Measurements from ENCODE around the gene DOCK9.
"Not testable (repeated sequence)": the region's sequence is repeated elsewhere in the genome, so short reads cannot be mapped to it uniquely, and the experiment has no call there.

DOCK9 gene

GRCh38 chr13:98816406-98816805 is 161.5 kb downstream of the DOCK9 start:
- no peak for DNase-seq

- DNase-seq, result no peak
These were observed 163.9 kb downstream of the DOCK9 start for GRCh38 chr13:98813993-98814392.

GRCh38 chr13:98812186-98812790 is 165.6 kb downstream of the DOCK9 start:
- DNase-seq, result not testable (repeated sequence)

- no peak for DNase-seq
These were observed 167.1 kb downstream of the DOCK9 start for GRCh38 chr13:98810746-98811145.

- no peak for DNase-seq
These were observed 168.5 kb downstream of the DOCK9 start for GRCh38 chr13:98809345-98809777.

- DNase-seq, result no peak
These were observed 170.1 kb downstream of the DOCK9 start for GRCh38 chr13:98807774-98808173.

- no peak for DNase-seq
These were observed 173.5 kb downstream of the DOCK9 start for GRCh38 chr13:98804336-98804855.

- no peak for DNase-seq
These were observed 173.9 kb downstream of the DOCK9 start for GRCh38 chr13:98803921-98804320.

- no peak for DNase-seq
These were observed 174.7 kb downstream of the DOCK9 start for GRCh38 chr13:98803111-98803561.

GRCh38 chr13:98802559-98802958 is 175.3 kb downstream of the DOCK9 start:
- DNase-seq, result no peak

- no peak for DNase-seq
These were observed 176.0 kb downstream of the DOCK9 start for GRCh38 chr13:98801626-98802418.

GRCh38 chr13:98800078-98800477 is 177.8 kb downstream of the DOCK9 start:
- DNase-seq, result no peak

GRCh38 chr13:98798849-98799645 is 178.8 kb downstream of the DOCK9 start:
- no peak for DNase-seq

- DNase-seq, result no peak
These were observed 180.4 kb downstream of the DOCK9 start for GRCh38 chr13:98797456-98797855.

- DNase-seq, result no peak
These were observed 181.1 kb downstream of the DOCK9 start for GRCh38 chr13:98796798-98797197.

- no peak for DNase-seq
These were observed 181.7 kb downstream of the DOCK9 start for GRCh38 chr13:98796191-98796590.

- no peak for DNase-seq
These were observed 182.6 kb downstream of the DOCK9 start for GRCh38 chr13:98795220-98795619.

GRCh38 chr13:98794498-98794897 is 183.4 kb downstream of the DOCK9 start:
- DNase-seq, result no peak

GRCh38 chr13:98792785-98793495 is 184.9 kb downstream of the DOCK9 start:
- DNase-seq, result no peak

- no peak for DNase-seq
These were observed 185.5 kb downstream of the DOCK9 start for GRCh38 chr13:98792321-98792720.

- no peak for DNase-seq
These were observed 186.3 kb downstream of the DOCK9 start for GRCh38 chr13:98791611-98792010.

- no peak for DNase-seq
These were observed 189.9 kb downstream of the DOCK9 start for GRCh38 chr13:98787996-98788395.

GRCh38 chr13:98787173-98787572 is 190.7 kb downstream of the DOCK9 start:
- DNase-seq, result no peak
